GM12865 (cell line): ENCODE measurements around the gene SLC4A4.

Source experiments
- DNase-seq: peaks from one replicate; pipeline ENCODE4 v3.0.0; 2010; ENCODE audit warnings: low read depth
- H3K4me3 ChIP-seq: 2 replicates; pipeline ENCODE4 v1.5.1; 2011; ENCODE audit warnings: mild to moderate bottlenecking, low read depth, low read length, control low read depth
- TF ChIP-seq, protein P1 (sequence below): IDR thresholded peaks from 2 replicates; pipeline ENCODE4 v1.5.1; 2011; ENCODE audit warnings: low read length, control low read depth, low read depth, inconsistent platforms; ENCODE audit not compliant: insufficient read depth; ENCODE audit errors: missing control alignments

Gene SLC4A4

GRCh38 chr4:71469541-71469940 lies 130.7 kb downstream of the SLC4A4 start:
- DNase-seq: no peak
- TF ChIP-seq, protein P1, sequence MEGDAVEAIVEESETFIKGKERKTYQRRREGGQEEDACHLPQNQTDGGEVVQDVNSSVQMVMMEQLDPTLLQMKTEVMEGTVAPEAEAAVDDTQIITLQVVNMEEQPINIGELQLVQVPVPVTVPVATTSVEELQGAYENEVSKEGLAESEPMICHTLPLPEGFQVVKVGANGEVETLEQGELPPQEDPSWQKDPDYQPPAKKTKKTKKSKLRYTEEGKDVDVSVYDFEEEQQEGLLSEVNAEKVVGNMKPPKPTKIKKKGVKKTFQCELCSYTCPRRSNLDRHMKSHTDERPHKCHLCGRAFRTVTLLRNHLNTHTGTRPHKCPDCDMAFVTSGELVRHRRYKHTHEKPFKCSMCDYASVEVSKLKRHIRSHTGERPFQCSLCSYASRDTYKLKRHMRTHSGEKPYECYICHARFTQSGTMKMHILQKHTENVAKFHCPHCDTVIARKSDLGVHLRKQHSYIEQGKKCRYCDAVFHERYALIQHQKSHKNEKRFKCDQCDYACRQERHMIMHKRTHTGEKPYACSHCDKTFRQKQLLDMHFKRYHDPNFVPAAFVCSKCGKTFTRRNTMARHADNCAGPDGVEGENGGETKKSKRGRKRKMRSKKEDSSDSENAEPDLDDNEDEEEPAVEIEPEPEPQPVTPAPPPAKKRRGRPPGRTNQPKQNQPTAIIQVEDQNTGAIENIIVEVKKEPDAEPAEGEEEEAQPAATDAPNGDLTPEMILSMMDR: no peak
- H3K4me3 ChIP-seq: no peak overlapping the region

GRCh38 chr4:71470524-71470923 lies 131.7 kb downstream of the SLC4A4 start:
- no peak for DNase-seq
- TF ChIP-seq, protein P1: no peak
- H3K4me3 ChIP-seq: no peak overlapping the region

- DNase-seq: no peak
- no peak overlapping the region for H3K4me3 ChIP-seq
- TF ChIP-seq, protein P1: no peak
These were observed 134.1 kb downstream of the SLC4A4 start for GRCh38 chr4:71472946-71473345.

DNA sequence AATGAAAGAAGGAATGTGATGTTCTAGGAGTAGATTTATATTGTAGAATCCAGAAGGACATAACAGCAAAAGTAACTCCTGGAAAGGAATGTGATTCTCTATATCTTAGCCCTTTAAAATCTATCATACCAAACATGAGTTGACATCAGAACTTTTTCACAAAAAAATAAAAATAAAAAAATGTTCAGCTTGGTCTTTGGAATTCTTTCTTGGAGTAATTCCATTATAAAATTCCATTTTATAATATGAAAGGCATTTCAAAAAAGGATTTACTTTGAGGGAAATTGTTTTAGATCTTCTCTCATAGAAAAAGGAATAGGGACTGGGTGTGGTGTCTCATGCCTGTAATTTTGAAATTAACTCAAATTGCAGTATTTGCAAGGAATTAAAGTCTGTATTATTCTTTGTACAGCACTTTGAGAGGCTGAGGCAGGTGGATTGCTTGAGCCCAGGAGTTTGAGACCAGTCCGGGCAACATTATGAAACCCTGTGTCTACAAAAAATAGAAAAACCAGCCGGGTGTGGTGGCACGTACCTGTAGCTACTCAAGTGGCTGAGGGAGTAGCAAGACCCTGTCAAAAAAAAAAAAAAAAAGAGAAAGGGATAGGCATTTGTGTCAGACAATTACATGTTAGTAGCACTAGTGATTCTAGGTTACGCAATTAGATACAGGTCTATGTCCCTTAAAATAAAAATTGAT lies 134.9 kb downstream of the SLC4A4 start:
- DNase-seq: no peak
- no peak overlapping the region for H3K4me3 ChIP-seq
- TF ChIP-seq, protein P1: no peak

- H3K4me3 ChIP-seq: no peak overlapping the region
- no peak for DNase-seq
- TF ChIP-seq, protein P1: no peak
These were observed 135.9 kb downstream of the SLC4A4 start for GRCh38 chr4:71474731-71475130.

- TF ChIP-seq, protein P1: no peak
- no peak for DNase-seq
- no peak overlapping the region for H3K4me3 ChIP-seq
These were observed 137.4 kb downstream of the SLC4A4 start for GRCh38 chr4:71476240-71476639.
